BJ (cell line): ENCODE measurements around the gene NFKBIA. TPM values are rescaled to one million over a fixed set of nuclear protein-coding genes. Genes with fewer than 3 reads are reported as not detected.

Source experiments
- CTCF ChIA-PET: fragments of 350-600 bp; formaldehyde crosslinking; extraction: SDS; loops from one replicate; lab custom pipeline; 2021; ENCODE audit warnings: antibody characterized with exemption, inconsistent platforms; lab: Yijun Ruan, JAX
- POLR2A ChIA-PET: fragments of 300-600 bp; sonication (Branson Sonifier 250); formaldehyde crosslinking; extraction: SDS; loops from one replicate; lab custom pipeline; 2021; ENCODE audit warnings: antibody characterized with exemption; lab: Charles Lee
- DNase-seq: peaks from one replicate; pipeline ENCODE4 v3.0.0-alpha.2; 2011; ENCODE audit warnings: low read depth
- H3K27me3 ChIP-seq: 2 replicates; pipeline ENCODE4 v1.6.0; 2011; ENCODE audit warnings: low read length; ENCODE audit not compliant: control insufficient read depth, insufficient read depth
- H3K36me3 ChIP-seq: 2 replicates; pipeline ENCODE4 v1.5.1; 2011; ENCODE audit warnings: low read length; ENCODE audit not compliant: control insufficient read depth, insufficient read depth
- H3K4me3 ChIP-seq: 2 replicates; pipeline ENCODE4 v1.5.1; 2011; ENCODE audit warnings: low read depth, mild to moderate bottlenecking, control low read depth, low read length
- CTCF ChIP-seq: IDR thresholded peaks from 2 replicates; pipeline ENCODE4 v1.5.1; 2011; ENCODE audit warnings: low read depth, mild to moderate bottlenecking, control low read depth, inconsistent platforms, low read length, moderate library complexity; ENCODE audit not compliant: insufficient read depth
- polyA plus RNA-seq: library from polyadenylated mRNA; depleted of rRNA; stranded (reverse); fragments of >200 nt; gene quantifications from 2 replicates; pipeline ENCODE4 v1.2.3, GENCODE V29; 2011

NFKBIA gene
- polyA plus RNA-seq, 1 experiment, result 73.2 TPM

- H3K4me3 ChIP-seq, result no peak overlapping the region
- no peak for DNase-seq
- H3K27me3 ChIP-seq, result no peaks in the 10 kb centered on the region
- ChIA-PET POLR2A (no interaction called here), CTCF (interaction anchor here (0.9 to 3.4 kb wide), 4 partner anchors 8 to 544 kb away, joined by 3 to 12 read pairs (median 4); no protein-coding TSS in a partner anchor)
- no peak for TF ChIP-seq CTCF
- no peaks in the 10 kb centered on the region for H3K36me3 ChIP-seq
Observed at GRCh38 chr14:35423621-35424020, 19.1 kb upstream of the NFKBIA start.

- CTCF ChIA-PET, result interaction anchor here (0.6 to 2.6 kb wide), 7 partner anchors 9 to 1097 kb away, joined by 3 to 13 read pairs (median 3); partner anchors contain the start of gene NFKBIA
- POLR2A ChIA-PET, result no interaction called here
- Histone ChIP-seq H3K4me3 (no peak overlapping the region), H3K27me3 (no peaks in the 10 kb centered on the region), H3K36me3 (no peaks in the 10 kb centered on the region)
- no peak for TF ChIP-seq CTCF
- DNase-seq, result peak; percentile 67
Observed at GRCh38 chr14:35420036-35420811, 15.7 kb upstream of the NFKBIA start.

- DNase-seq, result no peak
- ChIA-PET POLR2A (no interaction called here), CTCF (interaction anchor here (0.6 to 1.6 kb wide), 4 partner anchors 10 to 279 kb away, joined by 3 to 13 read pairs (median 4); partner anchors contain the start of gene NFKBIA)
- Histone ChIP-seq H3K36me3 (no peaks in the 10 kb centered on the region), H3K27me3 (no peaks in the 10 kb centered on the region), H3K4me3 (no peak overlapping the region)
- no peak for TF ChIP-seq CTCF
Observed at GRCh38 chr14:35419429-35419841, 14.9 kb upstream of the NFKBIA start.

- CTCF ChIA-PET, result interaction anchor here (0.7 to 1.4 kb wide), 2 partner anchors 203 to 270 kb away, joined by 5 read pairs; no protein-coding TSS in a partner anchor
- TF ChIP-seq CTCF, result no peak
- Histone ChIP-seq H3K36me3 (no peaks in the 10 kb centered on the region), H3K27me3 (no peaks in the 10 kb centered on the region), H3K4me3 (no peak overlapping the region)
- no peak for DNase-seq
- POLR2A ChIA-PET, result interaction anchor here (0.5 kb wide), 1 partner anchor 252 kb away, joined by 3 read pairs; no protein-coding TSS in a partner anchor
Observed at GRCh38 chr14:35418093-35418492, 13.5 kb upstream of the NFKBIA start.

GRCh38 chr14:35416108-35416750, 11.7 kb upstream of the NFKBIA start:
- ChIA-PET POLR2A (interaction anchor here (0.8 kb wide), 1 partner anchor 370 kb away, joined by 9 read pairs; no protein-coding TSS in a partner anchor), CTCF (interaction anchor here (0.5 to 5.3 kb wide), 5 partner anchors 9 to 275 kb away, joined by 3 to 44 read pairs (median 3); no protein-coding TSS in a partner anchor)
- Histone ChIP-seq H3K27me3 (no peaks in the 10 kb centered on the region), H3K4me3 (no peak overlapping the region), H3K36me3 (no peaks in the 10 kb centered on the region)
- TF ChIP-seq CTCF, result no peak
- DNase-seq, result no peak
